Panc1 (cell line): ENCODE results near the gene MINK1. TPM values are rescaled to one million over a fixed set of nuclear protein-coding genes. Genes with fewer than 3 reads are reported as not detected.

Experiments used
- ATAC-seq: fragments of 200-7000 bp; cut with Tn5 transposase; 2 replicates; pipeline ENCODE4 v1.9.1; 2020; ENCODE audit warnings: mild to moderate bottlenecking, moderate library complexity
- BruUV-seq: library from RNA; stranded (reverse); fragments of 400-500 nt; replicated peaks from 2 replicates; lab custom pipeline; 2021; lab: Mats Ljungman, UMichigan
- CTCF ChIA-PET: fragments of 300-600 bp; sonication (Branson Sonifier 250); formaldehyde crosslinking; loops from one replicate; lab custom pipeline; 2022; ENCODE audit warnings: antibody characterized with exemption; lab: Charles Lee
- POLR2A ChIA-PET: fragments of 300-600 bp; sonication (Branson Sonifier 250); formaldehyde crosslinking; loops from one replicate; lab custom pipeline; 2022; ENCODE audit warnings: antibody characterized with exemption; lab: Charles Lee
- DNase-seq: peaks from one replicate; pipeline ENCODE4 v3.0.0-alpha.2; 2010; ENCODE audit warnings: low read depth, low spot score
- H3K27ac ChIP-seq: 2 replicates; pipeline ENCODE4 v1.5.1; 2011; ENCODE audit warnings: mild to moderate bottlenecking, low read length, inconsistent platforms
- H3K27me3 ChIP-seq: fragments of 200-500 bp; sonication (Bioruptor generic); 2 replicates; pipeline ENCODE4 v1.6.0; 2014; ENCODE audit warnings: low read length, inconsistent platforms; ENCODE audit not compliant: control insufficient read depth, insufficient read depth
- H3K36me3 ChIP-seq: fragments of 200-500 bp; sonication (Bioruptor generic); 2 replicates; pipeline ENCODE4 v1.5.1; 2014; ENCODE audit warnings: inconsistent platforms, mild to moderate bottlenecking, low read length, moderate library complexity; ENCODE audit not compliant: control insufficient read depth, insufficient read depth
- H3K4me1 ChIP-seq: 2 replicates; pipeline ENCODE4 v1.5.1; 2011; ENCODE audit warnings: inconsistent platforms, mild to moderate bottlenecking, low read length, moderate library complexity; ENCODE audit not compliant: control insufficient read depth, insufficient read depth
- H3K4me3 ChIP-seq, 2 experiments: 2 replicates each; pipeline ENCODE4 v1.5.1; 2011 to 2012; ENCODE audit warnings: low read depth in 2 of 2, low read length in 2 of 2, mild to moderate bottlenecking in 2 of 2, inconsistent platforms in 1 of 2, moderate library complexity in 1 of 2
- H3K9me3 ChIP-seq: fragments of 200-500 bp; sonication (Bioruptor generic); 2 replicates; pipeline ENCODE4 v1.5.1; 2014; ENCODE audit warnings: low read depth, mild to moderate bottlenecking, inconsistent platforms, low read length, moderate library complexity; ENCODE audit not compliant: control insufficient read depth, insufficient read depth
- CTCF ChIP-seq: fragments of 450-650 bp; IDR thresholded peaks from 2 replicates; pipeline ENCODE4 v1.5.1; 2017; ENCODE audit warnings: mild to moderate bottlenecking
- POLR2AphosphoS5 ChIP-seq: IDR thresholded peaks from 2 replicates; pipeline ENCODE4 v1.6.1; 2012; ENCODE audit warnings: mild to moderate bottlenecking, low read depth, low read length, moderate library complexity
- REST ChIP-seq, 2 experiments: IDR thresholded peaks; 2 replicates each; pipeline ENCODE4 v1.6.1; 2011 to 2012; ENCODE audit warnings: low read depth in 2 of 2, control low read depth in 1 of 2, low read length in 1 of 2, mild to moderate bottlenecking in 1 of 2, moderate library complexity in 1 of 2; ENCODE audit not compliant: insufficient read depth in 1 of 2
- SIN3A ChIP-seq: IDR thresholded peaks from 2 replicates; pipeline ENCODE4 v1.6.1; 2012; ENCODE audit warnings: low read depth, mild to moderate bottlenecking, low read length, moderate library complexity, borderline replicate concordance; ENCODE audit not compliant: insufficient read depth
- TCF7L2 ChIP-seq: IDR thresholded peaks from 2 replicates; pipeline ENCODE4 v1.6.1; 2011; ENCODE audit warnings: mild to moderate bottlenecking, low read depth, low read length, inconsistent platforms
- in situ Hi-C: cut with HindIII; loops from 2 replicates; pipeline ENCODE4 v1.10.0; 2016; ENCODE audit warnings: low sequenced_read_pairs, low pct_unique_long_range_greater_than_20kb
- intact Hi-C: fragments of 100-400 bp; cut with micrococcal nuclease; formaldehyde crosslinking; loops from one replicate; pipeline ENCODE4 v1.10.0; 2022; ENCODE audit not compliant: unreplicated experiment
- total RNA-seq: library from RNA; stranded (reverse); gene quantifications from one replicate; pipeline ENCODE4 v1.2.1, GENCODE V29; 2021; ENCODE audit not compliant: unreplicated experiment

Gene MINK1
- total RNA-seq, 1 experiment from 2014 or later, result 78.2 TPM

- no peak for ATAC-seq
- peak overlapping the region; percentile 61 for H3K27ac ChIP-seq
Measured at GRCh38 chr17:4789701-4789950, 43.5 kb upstream of the MINK1 start.

GRCh38 chr17:4789951-4790704 lies 43.0 kb upstream of the MINK1 start:
- intact Hi-C loops, result loop anchor here (5.0 kb wide), 1 partner anchor 92 kb away; no protein-coding TSS in a partner anchor
- TF ChIP-seq REST (IDR thresholded peaks at IDR 0.05; ENCODE audit: insufficient read depth in 1 of 2, low read depth in 2 of 2, low read length in 1 of 2) (no peak), POLR2AphosphoS5 (peak; percentile 47), TCF7L2 (no peak), SIN3A (0 out of 2 replicates have a peak, but pooled peaks have one; percentile 53)

More at GRCh38 chr17:4789701-4789950, 43.5 kb upstream of the MINK1 start:
- peaks cover 6% of the 10 kb centered on the region for H3K4me1 ChIP-seq
- H3K36me3 ChIP-seq, result no peaks in the 10 kb centered on the region; the same call in 1 of the 2 replicates
- TF ChIP-seq REST (IDR thresholded peaks at IDR 0.05; ENCODE audit: insufficient read depth in 1 of 2, low read depth in 2 of 2, low read length in 1 of 2) (no peak), CTCF (no peak), SIN3A (no peak), POLR2AphosphoS5 (no peak)
- CTCF ChIA-PET, result no interaction called here
- POLR2A ChIA-PET, result interaction anchor here (0.6 kb wide), 1 partner anchor 331 kb away, joined by 3 read pairs; no protein-coding TSS in a partner anchor
- no peaks in the 10 kb centered on the region for H3K27me3 ChIP-seq
- intact Hi-C loops, result loop anchor here (5.0 kb wide), 1 partner anchor 93 kb away; no protein-coding TSS in a partner anchor
- no TSS peak for BruUV-seq
- H3K9me3 ChIP-seq, result no peaks in the 10 kb centered on the region
- H3K4me3 ChIP-seq, result peak overlapping the region; percentile 59 to 67
- in situ Hi-C loops, result no loop called here
- no peak for DNase-seq

More at GRCh38 chr17:4789951-4790704, 43.0 kb upstream of the MINK1 start:
- in situ Hi-C loops, result no loop called here
- CTCF ChIA-PET, result interaction anchor here (0.6 to 1.5 kb wide), 3 partner anchors 9 to 80 kb away, joined by 3 to 17 read pairs (median 4); partner anchors contain the start of gene ARRB2
- peak overlapping the region; percentile 59 to 67 for H3K4me3 ChIP-seq
- H3K4me1 ChIP-seq, result peaks cover 6% of the 10 kb centered on the region
- no peaks in the 10 kb centered on the region for H3K27me3 ChIP-seq
- DNase-seq (peak; percentile 78), ATAC-seq (peak; percentile 95)
- peak overlapping the region; percentile 23 for H3K27ac ChIP-seq
- BruUV-seq, result no TSS peak
- H3K36me3 ChIP-seq, result no peaks in the 10 kb centered on the region; the same call in 1 of the 2 replicates
- H3K9me3 ChIP-seq, result no peaks in the 10 kb centered on the region
- POLR2A ChIA-PET, result interaction anchor here (0.5 to 0.7 kb wide), 6 partner anchors 27 to 331 kb away, joined by 3 to 6 read pairs (median 4); no protein-coding TSS in a partner anchor
